Stimulated activated naive CD4-positive, alpha-beta T cell treated with Interleukin-2 at 50 U/mL for 16 hours (primary cell): ENCODE measurements around the gene NKAP.
"Not testable (repeated sequence)": the region's sequence is repeated elsewhere in the genome, so short reads cannot be mapped to it uniquely, and the experiment has no call there.

Experiments used
- DNase-seq: peaks from one replicate; lab custom pipeline; 2025; lab: John Stamatoyannopoulos, UW

The NKAP gene

DNA sequence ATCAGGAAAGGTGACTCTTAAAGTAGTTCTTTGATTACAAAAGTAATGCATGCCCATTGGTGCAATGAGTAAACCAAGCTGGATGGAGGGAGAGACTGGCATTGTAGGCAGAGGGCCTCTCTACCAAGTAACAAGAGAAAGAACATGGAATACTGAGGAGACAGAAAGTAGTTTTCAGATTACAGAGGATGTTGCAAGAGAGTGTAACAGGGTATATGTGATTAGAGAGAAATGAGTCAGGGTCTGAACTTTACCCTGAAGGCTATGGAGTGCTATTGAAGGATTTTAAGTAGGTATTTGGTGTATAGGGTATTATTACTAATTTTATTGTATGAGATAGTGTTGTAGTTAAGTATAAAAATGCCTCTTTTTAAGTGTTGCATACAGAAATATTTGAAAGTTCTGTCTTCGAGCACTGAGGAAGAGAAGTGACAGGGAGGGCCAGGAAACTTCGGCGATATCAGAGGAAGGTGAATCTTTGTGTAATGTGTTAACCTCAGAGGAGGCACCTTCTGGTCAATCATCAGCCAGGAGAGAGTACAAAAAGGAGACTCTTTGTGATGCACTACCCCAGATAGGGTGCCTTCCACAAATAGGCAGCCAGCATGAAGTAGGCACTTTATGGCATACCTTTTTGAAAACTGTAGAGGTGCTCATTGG lies 8.2 kb downstream of the NKAP start:
- DNase-seq, result no peak

DNA sequence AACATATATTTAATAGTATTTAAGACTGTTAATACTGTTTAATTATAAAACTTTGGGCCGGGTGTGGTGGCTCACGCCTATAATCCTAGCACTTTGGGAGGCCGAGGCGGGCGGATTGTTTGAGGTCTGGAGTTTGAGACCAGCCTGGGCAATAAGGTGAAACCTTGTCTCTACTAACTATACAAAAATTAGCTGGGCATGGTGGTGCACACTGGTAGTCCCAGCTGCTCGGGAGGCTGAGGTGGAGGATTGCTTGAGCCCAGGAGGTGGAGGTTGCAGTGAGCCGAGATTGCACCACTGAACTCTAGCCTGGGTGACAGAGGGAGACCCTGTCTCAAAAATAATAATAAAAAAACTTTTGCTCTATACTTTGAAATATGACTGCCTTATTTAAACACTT lies 21.2 kb downstream of the NKAP start:
- not testable (repeated sequence) for DNase-seq

DNA sequence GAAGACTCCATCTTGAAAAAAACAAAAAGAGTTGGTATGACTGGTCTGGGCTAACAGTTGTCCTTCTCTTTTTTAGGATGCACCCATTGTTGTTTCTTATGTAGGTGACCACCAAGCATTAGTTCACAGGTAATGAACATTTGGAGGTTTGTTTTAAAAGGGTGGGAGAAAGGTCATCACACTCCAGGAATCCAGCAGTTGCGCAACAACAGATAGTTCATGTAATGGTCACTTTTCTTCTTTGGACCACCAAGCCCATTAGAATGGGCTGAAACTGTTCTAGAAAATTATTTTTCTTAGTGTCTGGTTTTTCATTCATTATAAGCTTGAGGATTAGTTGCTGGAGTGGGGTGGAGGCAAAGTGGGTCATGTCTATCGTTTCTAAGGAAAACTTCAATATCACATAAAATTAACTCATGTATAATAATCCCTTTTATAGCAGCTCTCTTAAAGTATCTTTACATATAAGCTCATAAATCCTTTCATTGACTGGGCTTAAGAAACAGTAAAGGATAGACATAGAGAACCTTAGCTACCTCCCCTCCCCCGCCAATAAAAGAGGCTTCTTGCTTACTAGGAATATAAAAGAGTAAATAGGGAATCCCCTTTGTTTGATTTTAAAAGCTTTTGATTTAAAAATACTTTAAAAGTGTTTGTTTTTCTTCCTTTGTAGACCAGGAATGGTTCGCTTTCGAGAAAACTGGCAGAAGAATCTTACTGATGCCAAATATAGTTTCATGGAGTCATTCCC lies 23.5 kb downstream of the NKAP start:
- no peak for DNase-seq

DNA sequence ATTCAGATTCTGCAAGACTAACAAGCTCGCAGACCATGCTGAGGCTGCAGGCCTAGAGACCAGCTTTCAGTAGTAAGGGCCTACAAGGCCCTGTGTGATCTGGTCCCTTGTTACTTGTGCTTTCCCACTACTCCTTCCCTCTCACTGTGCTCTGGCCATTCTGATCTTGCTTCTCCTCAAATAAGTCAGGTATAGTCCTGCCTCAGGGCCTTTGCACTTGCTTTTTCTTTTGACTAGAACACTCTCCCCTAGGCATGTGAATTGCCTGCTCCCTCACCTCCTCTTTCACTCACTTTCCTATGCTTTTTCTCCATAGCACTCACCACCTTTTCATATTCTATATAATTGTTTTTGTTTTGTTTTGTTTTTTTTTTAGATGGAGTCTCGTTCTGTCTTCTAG lies 25.7 kb downstream of the NKAP start:
- no peak for DNase-seq

DNA sequence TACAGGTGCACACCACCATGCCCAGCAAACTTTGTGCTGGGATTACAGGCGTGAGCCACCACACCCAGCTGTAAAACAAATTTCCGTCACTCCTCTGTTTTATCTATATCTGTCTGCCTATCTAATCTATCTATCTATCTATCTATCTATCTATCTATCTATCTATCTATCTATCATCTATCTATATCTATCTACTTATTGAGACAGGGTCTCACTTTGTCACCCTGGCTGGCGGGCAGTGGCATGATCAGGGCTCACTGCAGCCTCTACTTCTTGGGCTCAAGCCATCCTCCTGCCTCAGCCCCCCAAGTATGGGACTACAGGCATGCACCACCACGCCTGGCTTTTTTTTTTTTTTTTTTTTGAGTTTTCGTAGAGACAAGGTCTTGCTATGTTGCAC lies 27.2 kb downstream of the NKAP start:
- DNase-seq, result no peak

DNA sequence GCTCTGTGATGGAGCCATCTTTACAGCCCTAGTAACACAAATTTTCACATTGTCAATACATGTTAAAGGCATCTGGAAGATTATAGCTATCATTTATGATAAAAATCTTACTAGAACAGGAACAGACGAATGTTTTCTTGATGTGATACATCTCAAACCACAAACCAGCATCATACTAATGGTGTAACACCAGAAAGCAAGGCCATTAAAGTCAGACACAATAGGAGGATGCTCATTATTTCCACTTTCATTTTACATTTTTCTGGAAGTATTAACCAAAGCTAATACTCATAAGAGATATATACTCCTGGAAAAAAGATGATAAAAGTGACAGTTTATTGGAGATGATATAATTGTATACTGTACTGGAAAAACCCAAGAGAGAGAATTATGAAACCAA lies 42.6 kb downstream of the NKAP start:
- DNase-seq, result no peak

DNA sequence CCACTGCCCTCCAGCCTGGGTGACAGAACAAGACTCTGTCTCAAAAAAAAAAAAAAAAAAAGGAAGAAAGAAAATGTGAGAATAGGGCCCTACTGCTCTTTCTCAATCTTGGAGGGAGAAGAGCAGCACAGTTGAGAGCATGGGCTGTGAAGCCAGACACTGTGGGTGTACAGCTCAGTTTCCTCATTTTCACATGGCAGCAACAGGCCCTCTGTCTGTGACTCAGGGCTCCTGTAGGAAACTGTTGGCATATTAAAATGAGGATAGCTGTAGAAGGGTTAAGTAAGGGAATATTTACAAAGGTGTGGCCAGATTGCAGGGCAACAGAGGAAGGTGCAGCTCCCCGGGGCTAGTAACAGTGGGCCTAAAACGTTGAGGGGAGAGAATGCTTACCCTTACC lies 44.4 kb downstream of the NKAP start:
- DNase-seq, result no peak

DNA sequence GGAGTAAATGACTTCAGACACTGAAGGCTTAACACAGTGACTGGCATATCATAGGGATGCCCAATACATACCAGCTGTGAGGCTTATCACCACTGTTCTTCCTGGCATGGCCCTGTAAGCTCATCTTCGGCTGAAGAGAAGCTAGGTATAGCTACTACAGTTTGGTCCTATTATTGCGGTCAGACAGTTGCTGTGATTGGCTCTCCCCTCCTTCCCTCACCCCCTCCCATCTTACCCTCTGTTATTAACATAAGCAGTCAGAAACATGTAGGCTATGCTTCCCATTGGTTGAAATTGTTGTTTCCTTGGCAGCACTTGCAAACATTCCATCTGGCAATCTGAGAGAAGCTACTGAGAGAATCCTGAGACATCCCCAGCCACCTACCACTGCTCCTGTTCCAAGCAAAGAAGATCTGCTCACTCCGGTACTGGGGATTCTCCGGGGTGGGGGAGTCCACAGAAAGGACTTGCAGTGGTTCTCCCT lies 47.7 kb downstream of the NKAP start, which contains the start of gene AKAP14:
Gene AKAP14 (plus strand): TSS at position 51 of the 484 bp plus-strand sequence. CDS start 7,331 bp downstream, outside the sequence.
- DNase-seq, result no peak

DNA sequence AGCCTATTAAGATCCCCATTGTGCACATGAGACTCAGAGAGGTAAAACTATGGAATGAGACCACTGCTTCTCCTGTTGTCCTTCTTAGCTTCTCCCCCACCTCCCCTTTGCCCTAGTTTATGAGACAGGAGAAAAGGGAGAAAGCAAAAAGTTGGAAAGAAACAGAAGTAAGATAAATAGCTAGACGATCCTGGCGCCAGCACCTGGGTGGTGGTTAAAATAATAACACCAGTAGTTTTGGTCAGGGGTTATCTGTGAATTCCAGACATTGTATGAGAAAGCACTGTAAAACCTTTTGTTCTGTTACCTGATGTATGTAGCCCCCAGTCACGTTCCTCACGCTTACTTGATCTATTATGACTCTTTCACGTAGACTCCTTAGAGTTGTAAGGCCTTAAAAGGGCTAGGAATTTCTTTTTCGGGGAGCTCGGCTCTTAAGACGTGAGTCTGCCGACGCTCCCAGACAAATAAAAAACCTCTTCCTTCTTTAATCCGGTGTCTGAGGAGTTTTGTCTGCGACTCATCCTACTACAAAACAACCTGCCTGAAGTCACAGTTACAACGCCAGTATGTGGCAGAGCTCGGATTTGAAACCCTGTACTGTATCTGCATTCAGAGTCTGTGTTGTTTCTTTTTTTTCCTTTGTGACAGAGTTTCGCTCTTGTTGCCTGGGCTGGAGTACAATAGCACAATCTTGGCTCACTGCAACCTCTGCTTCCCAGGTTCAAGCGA lies 51.4 kb downstream of the NKAP start:
- not testable (repeated sequence) for DNase-seq

DNA sequence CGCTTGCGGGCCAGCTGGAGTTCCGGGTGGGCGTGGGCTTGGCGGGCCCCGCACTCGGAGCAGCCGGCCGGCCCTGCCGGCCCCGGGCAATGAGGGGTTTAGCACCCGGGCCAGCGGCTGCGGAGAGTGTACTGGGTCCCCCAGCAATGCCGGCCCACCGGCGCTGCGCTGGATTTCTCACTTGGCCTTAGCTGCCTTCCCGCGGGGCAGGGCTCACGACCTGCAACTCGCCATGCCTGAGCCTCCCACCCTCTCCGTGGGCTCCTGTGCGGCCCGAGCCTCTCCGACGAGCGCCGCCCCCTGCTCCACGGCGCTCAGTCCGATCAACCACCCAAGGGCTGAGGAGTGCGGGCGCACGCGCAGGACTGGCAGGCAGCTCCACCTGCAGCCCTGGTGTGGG lies 52.9 kb downstream of the NKAP start:
- not testable (repeated sequence) for DNase-seq

DNA sequence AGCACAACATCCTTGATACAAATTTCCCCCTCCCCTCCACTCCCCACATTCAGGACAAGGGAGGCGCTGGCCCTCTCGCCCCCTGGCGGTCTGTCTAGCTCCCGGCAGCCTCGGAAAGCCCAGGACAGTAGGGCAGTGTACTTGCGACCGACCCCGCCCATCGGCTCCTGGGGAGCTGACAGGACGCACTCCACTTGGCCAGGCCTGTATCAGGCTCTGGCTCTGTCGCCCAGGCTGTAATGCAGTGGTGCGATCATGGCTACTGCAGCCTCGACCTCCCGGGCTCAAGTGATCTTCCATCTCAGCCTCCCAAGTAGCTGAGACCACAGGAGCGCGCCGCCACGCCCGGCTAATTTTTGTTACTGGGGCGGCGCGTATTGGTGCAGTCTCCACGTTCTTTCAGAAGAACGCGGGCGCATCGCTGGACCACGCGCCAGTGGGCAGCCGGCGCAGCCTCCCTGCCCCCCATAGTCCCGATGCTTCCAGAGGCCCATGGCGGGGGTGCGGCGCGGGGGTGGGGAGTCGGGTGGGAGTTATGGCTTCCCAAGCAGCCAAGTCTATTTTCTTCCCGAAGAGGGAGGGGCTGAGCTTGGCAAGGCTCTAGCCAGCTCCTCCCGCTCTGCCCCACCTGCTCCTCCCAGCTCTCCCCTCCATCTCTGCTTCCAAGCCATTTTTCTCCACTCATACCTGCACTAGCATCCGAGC lies 55.7 kb downstream of the NKAP start:
- DNase-seq, result peak; percentile 35

DNA sequence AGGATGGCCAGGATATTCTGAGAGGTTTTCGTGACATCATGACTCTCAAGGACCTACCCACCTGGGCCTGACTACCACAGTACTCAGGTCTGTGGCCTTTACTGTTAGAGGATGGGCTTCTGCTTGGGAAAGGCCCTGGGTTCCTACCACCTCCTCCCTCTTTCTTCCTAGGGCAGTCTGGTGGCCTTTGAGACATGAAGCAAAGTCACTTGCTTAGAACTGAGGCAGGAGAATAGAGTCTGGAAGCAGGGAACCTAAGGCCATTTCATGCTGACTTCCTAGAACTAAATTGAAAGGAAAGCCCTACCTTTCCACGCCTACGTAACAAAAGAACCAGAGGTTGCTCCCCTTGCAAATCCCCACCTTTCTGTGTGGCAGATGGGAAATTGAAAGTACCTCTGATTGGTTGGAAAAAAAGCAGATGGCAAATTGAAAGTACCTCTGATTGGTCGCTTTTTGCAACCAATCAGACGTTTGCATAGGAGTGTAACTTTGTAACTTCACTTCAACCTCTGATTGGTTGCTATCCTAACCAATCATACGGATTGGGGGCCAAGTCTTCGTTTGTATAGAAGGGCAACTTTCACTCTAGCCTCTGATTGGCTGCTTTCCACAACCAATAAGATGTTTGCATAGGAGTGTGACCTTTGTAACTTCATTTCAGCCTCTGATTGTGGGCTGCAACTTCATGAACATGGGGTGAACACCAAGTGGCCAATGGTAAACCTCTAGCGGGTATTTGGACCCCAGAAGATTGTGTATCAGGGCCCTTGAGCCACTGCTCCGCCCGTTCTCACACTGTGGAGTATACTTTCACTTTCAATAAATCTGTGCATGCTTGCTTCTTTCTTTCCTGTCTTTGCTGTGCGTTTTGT lies 57.8 kb downstream of the NKAP start:
- no peak for DNase-seq

DNA sequence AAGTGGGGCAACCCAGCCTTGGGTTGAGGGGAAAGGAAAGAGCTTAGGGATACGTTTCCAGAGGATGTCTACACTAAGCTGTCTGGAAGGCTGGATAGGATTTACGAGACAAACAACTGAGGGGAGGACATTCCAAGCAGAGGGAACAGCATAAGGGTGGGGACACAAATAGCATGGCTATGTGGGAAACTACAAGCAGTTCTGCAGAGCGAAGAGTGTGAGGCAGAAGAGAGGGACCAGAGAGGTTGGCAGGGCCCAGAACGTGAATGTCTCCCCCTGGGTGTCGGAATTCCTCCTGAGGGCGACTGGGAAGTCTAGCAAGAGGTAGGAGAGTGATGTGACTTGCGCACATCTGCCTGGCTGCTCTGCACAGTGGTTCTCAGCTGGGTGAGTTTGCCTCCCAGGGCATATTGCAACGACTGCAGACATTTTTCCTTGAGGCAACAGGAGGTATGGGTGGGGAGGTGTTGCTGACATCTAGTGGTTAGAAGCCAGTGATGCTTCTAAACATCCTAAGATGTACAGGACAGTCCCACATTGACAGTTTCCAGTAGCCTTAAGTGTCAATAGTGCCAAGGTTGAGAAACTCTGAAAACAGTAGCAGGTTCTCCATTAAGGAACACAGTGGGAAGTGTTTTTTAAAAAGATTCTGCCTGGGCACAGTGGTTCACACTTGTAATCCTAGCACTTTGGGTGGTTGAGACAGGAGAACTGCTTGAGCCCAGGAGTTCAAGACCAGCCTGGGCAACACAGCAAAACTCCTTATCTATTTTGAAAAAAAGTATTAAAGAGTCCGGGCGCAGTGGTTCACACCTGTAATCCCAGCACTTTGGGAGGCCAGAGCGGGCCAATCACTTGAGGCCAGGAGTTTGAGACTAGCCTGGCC lies 62.8 kb downstream of the NKAP start:
- DNase-seq, result no peak

DNA sequence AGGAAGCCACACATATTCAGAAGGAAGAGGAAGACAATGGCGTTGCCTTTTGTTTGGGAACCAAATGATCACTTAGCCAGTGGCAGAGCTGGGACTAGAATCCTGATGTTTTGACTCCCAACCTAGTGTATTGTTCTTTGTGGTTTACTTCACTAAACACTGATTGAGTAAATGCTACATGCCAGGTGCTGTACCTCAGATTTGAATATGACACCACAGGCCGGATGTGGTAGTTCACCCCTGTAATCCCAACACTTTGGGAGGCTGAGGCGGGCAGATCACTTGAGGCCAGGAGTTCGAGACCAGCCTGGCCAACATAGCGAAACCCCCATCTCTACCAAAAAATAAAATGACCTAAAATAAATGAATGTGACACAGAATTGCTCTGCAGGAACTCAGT lies 63.5 kb downstream of the NKAP start:
- DNase-seq, result no peak

DNA sequence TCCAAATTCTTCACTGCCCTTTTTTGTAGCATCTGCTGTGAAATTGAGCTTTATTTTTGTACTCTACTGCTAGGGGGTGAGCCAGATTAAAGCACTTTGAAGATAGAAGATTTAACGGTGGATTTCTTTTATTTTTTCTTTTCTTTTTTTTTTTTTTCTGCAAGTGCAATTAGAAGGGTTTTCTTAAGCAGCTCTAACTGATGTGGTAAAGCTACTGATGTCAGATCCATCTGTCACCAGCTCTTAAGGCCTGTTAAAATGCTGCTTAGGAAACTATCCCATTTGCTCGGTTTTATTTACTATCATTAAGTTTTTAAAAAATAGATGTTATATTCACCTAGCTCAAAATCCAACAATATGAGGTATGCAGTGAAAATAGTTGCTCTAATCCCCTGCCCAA lies 64.8 kb downstream of the NKAP start:
- no peak for DNase-seq

DNA sequence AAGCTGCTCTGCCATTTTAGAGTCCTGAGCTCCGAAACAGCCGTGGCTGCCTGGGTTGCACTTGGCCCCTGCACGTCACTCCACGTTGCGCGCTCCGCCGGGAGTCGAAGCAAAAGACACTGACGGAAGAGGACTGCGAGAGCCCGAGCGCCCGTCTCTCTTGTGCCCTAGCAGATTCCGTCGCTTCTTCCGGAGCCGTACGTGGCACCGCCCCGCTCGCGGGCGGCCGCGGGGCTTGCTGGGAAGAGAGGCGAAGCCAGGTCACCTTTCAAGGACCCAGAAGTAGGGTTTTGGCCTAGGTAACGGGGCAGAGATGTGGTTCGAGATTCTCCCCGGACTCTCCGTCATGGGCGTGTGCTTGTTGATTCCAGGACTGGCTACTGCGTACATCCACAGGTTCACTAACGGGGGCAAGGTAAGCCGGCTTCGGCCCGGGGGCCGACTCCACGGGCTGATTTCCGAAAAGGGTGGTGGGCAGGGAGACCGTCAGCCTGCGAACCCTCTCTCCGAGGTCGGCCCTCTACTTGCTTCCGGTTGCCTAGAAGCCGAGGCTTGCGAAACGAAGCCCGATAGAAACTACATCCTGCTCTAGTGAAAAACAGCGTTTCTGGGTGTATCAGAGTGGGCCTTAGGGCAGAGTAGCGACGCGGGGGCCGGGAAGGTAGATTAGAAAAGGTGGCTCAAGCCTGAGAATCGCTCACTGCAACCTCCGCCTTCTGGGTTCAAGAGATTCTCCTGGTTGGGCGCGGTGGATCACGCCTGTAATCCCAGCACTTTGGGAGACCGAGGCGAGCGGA lies 71.8 kb downstream of the NKAP start, which contains the start of the genes NDUFA1 and RNF113A:
Gene NDUFA1 (plus strand): TSS at position 234 of the 797 bp plus-strand sequence. CDS start 80 bp downstream, at position 314.
Gene RNF113A (minus strand): TSS at position 135 of the 797 bp plus-strand sequence. CDS start 120 bp downstream, at position 15.
- peak; percentile 81 for DNase-seq

DNA sequence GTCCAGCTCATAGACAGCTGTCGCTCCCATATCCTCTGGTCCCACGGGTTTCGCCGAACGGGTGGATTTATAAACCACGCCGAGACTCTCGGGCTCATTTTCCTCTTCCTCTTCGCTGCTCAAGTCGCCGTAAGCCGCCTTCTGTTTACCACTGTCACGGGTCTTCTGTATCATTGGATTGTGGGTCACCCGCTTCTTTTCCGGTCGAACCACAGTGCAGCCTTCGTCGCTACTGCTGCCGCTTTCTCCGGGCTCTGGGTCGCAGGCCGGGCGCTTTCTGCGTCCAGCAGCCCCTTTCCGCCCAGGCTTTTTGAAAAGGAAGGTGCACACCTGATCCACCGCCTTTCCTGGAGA lies 72.3 kb downstream of the NKAP start:
- DNase-seq, result no peak
